KOPT-K1 (cell line): ENCODE data around the gene CHRM3.

Experiments used
- H3K27ac ChIP-seq: fragments of 200-600 bp; sonication (generic); 2 replicates; pipeline ENCODE4 v1.5.1; 2016; ENCODE audit warnings: antibody characterized with exemption, mild to moderate bottlenecking, low read depth, low read length; ENCODE audit not compliant: poor library complexity, severe bottlenecking
- H3K36me3 ChIP-seq: fragments of 200-600 bp; sonication (generic); 2 replicates; pipeline ENCODE4 v1.5.1; 2017; ENCODE audit warnings: antibody characterized with exemption, mild to moderate bottlenecking, low read length, moderate library complexity; ENCODE audit not compliant: insufficient read depth
- H3K9me3 ChIP-seq: fragments of 200-600 bp; sonication (generic); 2 replicates; pipeline ENCODE4 v1.5.1; 2017; ENCODE audit warnings: antibody characterized with exemption, low read length, mild to moderate bottlenecking; ENCODE audit not compliant: insufficient read depth, poor library complexity, severe bottlenecking

CHRM3 gene

GRCh38 chr1:239383714-239384113, 2.7 kb upstream of the CHRM3 start:
- Histone ChIP-seq H3K27ac (no peak overlapping the region), H3K9me3 (peaks cover 12% of the 10 kb centered on the region), H3K36me3 (no peaks in the 10 kb centered on the region)

DNA sequence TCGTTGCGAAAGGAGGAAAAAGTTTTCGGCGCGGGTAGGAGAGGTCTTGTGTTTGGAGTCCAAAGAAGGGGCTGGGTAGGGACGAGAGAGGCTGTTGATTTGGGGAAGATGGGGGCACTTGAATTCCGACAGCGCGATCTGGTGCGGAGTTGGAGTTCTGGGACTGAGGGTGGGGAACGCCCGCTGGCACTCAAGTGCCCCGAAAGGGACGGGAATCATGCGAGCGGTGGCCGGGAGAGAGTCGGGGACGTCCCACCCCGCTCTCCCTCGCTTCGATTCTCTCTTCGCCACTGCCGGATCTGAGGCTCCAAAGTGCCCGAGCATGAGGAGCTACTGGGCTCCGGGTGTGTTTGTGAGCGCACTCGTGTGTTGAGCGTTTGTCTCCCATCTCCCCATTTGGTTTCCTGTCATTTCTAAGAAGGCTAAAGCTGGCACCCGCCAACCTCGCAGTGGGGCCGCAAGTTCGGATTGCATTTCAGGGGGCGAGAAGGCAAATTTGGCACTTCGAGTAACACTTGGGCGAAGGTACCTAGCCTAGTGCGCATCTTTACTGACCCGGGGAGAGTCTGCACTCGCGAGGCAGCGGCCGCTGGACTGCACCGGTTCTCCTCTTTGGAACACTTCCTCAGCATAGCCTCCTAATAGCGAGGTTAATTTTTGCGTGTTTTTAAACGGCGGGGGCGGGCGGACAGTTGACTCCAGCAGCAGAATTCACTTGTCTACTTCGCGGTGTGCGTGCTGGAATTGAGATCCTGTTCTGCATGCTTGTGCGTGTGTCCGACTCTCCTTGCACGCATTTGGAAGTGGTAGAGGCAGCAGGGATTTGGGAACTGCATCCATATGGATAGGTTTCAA, 1.2 kb downstream of the CHRM3 start:
- H3K36me3 ChIP-seq, result no peaks in the 10 kb centered on the region
- no peak overlapping the region for H3K27ac ChIP-seq
- H3K9me3 ChIP-seq, result peaks cover 12% of the 10 kb centered on the region

DNA sequence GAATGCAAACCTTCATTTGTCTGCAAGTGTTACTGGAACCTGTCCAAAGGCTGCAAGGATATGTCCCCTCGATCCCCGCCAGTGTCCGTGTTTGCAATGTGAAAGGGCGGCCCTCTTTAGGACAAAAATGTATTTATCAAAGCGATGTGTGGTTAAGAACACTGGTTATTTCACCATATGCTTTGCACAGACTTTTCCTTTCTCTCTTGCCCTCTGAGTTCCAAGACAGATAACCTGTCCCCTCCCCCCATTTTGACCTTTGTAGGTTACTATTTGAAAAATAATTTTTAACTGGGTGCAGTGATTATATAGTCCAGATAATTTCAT, 1.8 kb downstream of the CHRM3 start:
- Histone ChIP-seq H3K27ac (no peak overlapping the region), H3K9me3 (peaks cover 12% of the 10 kb centered on the region), H3K36me3 (no peaks in the 10 kb centered on the region)

DNA sequence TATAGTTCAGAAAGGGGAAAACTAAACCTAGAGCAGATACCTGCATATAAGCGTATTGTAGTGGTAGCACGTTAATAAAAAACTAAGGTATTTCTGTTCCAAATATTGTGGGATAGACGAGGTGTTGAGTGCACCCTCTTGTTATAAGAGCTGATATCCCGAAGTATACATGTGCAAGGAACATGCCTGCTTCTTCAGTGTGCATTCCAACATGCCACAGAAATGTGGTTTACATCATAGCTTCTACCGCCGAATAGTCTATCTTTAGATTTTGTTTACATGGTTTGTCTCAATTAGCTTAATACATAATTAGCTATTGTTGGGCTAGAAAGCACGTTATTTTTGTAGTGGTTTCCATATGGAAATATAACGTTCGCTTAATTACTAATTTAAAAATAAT, 2.2 kb downstream of the CHRM3 start:
- Histone ChIP-seq H3K9me3 (peaks cover 12% of the 10 kb centered on the region), H3K36me3 (no peaks in the 10 kb centered on the region), H3K27ac (no peak overlapping the region)

DNA sequence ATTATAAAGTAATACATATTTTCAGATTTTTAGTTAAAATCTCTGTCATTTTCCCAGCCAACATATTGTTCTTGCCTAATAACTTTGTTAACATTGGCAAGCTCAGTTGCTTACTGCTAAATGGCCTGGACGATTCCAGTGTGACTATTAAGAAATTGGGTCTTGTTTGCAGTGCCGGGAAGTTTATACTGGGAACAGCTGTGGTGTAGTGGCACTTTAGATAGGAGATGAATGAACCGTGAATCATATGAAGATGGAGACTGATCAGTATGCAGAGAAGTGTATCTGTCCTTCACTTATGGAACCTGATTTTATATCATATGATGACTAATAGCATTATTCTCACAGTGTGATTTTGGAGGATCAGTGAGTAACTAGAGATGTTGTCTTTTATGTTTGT, 3.3 kb downstream of the CHRM3 start:
- Histone ChIP-seq H3K27ac (no peak overlapping the region), H3K36me3 (no peaks in the 10 kb centered on the region), H3K9me3 (peaks cover 12% of the 10 kb centered on the region)

DNA sequence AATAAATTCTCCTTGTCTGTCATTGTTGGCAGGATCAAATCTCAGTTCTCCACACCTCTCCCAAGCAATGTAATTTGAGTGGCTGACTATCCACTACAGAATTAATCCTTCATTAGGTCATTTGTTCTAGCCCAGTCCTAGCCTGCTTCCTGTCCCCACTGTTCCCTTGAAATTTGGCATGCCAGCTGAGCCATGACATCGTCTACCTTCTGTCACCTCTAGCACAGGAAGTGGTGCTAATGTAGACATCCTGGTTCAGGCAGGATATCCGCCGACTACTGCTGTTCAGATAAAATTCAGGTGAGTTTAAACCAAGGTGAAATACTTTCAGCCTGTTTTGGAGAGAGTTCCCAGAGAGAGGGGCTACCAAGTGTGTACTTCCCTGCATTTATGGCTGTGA, 5.9 kb downstream of the CHRM3 start:
- no peaks in the 10 kb centered on the region for H3K9me3 ChIP-seq
- no peaks in the 10 kb centered on the region for H3K36me3 ChIP-seq
- H3K27ac ChIP-seq, result no peak overlapping the region

DNA sequence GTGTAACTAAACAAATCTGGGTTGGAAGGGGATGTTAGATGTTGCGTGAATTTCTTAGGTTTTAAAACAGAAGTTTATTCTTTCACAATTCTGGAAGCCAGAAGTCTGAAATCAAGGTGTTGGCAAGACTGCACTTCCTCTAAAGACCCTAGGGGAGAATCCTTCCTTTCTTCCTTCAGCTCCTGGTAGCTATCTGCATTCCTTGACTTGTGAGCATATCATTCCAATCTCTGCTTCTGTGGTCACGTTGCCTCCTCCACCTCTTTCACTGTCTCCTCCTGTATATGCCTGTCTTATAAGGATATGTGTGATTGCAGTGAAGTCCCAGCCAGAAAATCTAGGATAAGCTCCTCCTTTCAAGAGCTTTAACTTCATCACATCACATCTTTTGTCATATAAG, 7.7 kb downstream of the CHRM3 start:
- Histone ChIP-seq H3K9me3 (no peaks in the 10 kb centered on the region), H3K27ac (no peak overlapping the region), H3K36me3 (no peaks in the 10 kb centered on the region)

GRCh38 chr1:239413916-239414315, 27.5 kb downstream of the CHRM3 start:
- H3K27ac ChIP-seq, result no peak overlapping the region
- no peaks in the 10 kb centered on the region for H3K36me3 ChIP-seq
- no peaks in the 10 kb centered on the region for H3K9me3 ChIP-seq

- H3K27ac ChIP-seq, result no peak overlapping the region
- H3K36me3 ChIP-seq, result no peaks in the 10 kb centered on the region
- H3K9me3 ChIP-seq, result no peaks in the 10 kb centered on the region
Measured at GRCh38 chr1:239417221-239417620, 30.9 kb downstream of the CHRM3 start.

DNA sequence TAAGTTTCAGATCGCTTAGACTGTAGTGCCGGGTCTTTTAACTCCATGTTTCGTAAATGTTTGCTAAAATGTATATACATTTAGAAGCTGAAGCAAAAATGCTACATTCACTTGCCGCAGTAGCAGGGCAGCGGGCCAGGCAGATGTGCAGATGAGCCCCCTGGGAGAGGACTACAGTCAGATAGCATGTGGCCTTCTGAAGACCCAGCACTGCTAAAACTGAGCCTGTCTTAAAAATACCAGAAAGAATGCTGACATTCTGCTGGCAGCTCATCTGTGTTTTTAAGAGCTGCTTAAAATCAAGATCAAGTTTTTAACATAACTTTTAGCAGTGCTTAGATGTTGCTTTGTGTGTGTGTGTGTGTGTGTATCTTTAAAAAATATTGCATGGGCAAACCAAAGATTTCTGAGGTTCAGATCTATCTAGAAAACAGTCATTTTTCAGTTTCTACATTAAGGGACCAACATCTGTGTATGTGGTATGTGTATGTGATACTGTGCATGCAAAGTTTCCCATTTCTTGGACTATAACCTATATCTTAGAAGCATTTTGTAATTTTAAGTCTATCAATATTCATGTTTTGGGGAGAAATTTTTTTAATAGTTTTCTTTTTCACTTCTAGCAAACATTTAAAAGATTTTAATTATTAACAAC, 31.7 kb downstream of the CHRM3 start:
- Histone ChIP-seq H3K36me3 (no peaks in the 10 kb centered on the region), H3K9me3 (no peaks in the 10 kb centered on the region), H3K27ac (no peak overlapping the region)

- H3K27ac ChIP-seq, result no peak overlapping the region
- no peaks in the 10 kb centered on the region for H3K9me3 ChIP-seq
- no peaks in the 10 kb centered on the region for H3K36me3 ChIP-seq
Measured at GRCh38 chr1:239418681-239419080, 32.3 kb downstream of the CHRM3 start.

- Histone ChIP-seq H3K27ac (no peak overlapping the region), H3K36me3 (no peaks in the 10 kb centered on the region), H3K9me3 (no peaks in the 10 kb centered on the region)
Measured at GRCh38 chr1:239421811-239422210, 35.4 kb downstream of the CHRM3 start.

DNA sequence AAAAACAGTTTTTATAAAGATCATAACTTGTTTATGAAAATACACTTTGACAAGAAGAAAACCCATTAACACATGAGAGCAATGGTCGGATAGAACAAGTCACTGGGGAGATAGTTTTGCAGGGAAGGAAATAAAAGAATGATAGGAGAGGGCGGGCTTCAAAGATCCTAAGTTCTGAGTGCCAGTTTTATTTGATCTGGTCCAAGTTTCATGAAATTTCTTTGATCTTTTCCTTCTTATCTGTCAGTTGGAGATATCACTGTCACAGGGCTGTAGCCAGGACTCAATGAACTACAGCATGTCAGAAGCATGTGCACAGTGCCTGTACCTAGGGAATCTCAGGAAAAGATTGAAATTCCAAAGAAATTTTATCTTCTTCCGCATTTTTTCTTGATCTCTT, 36.5 kb downstream of the CHRM3 start:
- Histone ChIP-seq H3K27ac (no peak overlapping the region), H3K9me3 (no peaks in the 10 kb centered on the region), H3K36me3 (no peaks in the 10 kb centered on the region)

- H3K9me3 ChIP-seq, result no peaks in the 10 kb centered on the region
- H3K27ac ChIP-seq, result no peak overlapping the region
- H3K36me3 ChIP-seq, result no peaks in the 10 kb centered on the region
Measured at GRCh38 chr1:239426821-239427475, 40.6 kb downstream of the CHRM3 start.

DNA sequence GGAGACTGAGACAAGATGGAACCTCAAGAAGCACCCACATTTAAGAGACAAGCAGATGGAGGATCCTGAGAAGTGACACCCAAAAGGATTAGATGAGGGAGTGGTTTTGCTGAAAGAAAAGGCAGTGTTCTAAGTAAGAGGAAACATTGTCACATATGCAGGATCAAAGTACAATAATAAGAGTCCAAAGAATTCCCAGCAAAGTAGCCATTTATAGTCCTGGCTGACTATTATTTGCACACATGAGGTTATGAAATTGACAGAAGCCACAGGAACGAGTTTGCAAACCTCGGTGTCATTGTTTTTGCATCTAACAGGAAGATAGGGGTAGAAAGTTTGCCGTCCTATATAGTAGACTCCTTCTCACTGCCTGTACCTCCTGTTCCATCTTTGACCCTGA, 41.3 kb downstream of the CHRM3 start:
- Histone ChIP-seq H3K27ac (no peak overlapping the region), H3K9me3 (no peaks in the 10 kb centered on the region), H3K36me3 (no peaks in the 10 kb centered on the region)
